CD4-positive, CD25-positive, alpha-beta regulatory T cell (primary cell): ENCODE measurements around the gene CRADD. TPM values are rescaled to one million over a fixed set of nuclear protein-coding genes. Genes with fewer than 3 reads are reported as not detected.
A peak's percentile ranks its signal among the peaks of the same experiment; 100 is the strongest.

Experiments
- ATAC-seq, 2 donors: fragments of 150-1000 bp; cut with Tn5 transposase; one replicate each; pipeline ENCODE4 v1.10.0; 2021; ENCODE audit warnings: low read depth in 2 of 2, moderate number of reproducible peaks in 2 of 2, moderate library complexity in 1 of 2
- DNase-seq, 3 donors: peaks; one replicate each; pipeline versions ENCODE4 v3.0.0 to v3.0.0-alpha.2; 2012 to 2022; ENCODE audit warnings: mixed read lengths in 1 of 3
- H3K27ac ChIP-seq: one replicate; pipeline ENCODE4 v1.7.0; 2013; ENCODE audit warnings: mild to moderate bottlenecking, low read length; ENCODE audit not compliant: insufficient read depth, poor library complexity, severe bottlenecking
- H3K27me3 ChIP-seq: one replicate; pipeline ENCODE4 v1.7.0; 2013; ENCODE audit warnings: low read length; ENCODE audit not compliant: control insufficient read depth, insufficient read depth
- H3K36me3 ChIP-seq: one replicate; pipeline ENCODE4 v1.7.0; 2013; ENCODE audit warnings: mild to moderate bottlenecking, low read length, moderate library complexity; ENCODE audit not compliant: control insufficient read depth, insufficient read depth
- H3K4me1 ChIP-seq: 2 replicates; pipeline ENCODE4 v1.7.0; 2013; ENCODE audit warnings: mild to moderate bottlenecking, low read length; ENCODE audit not compliant: insufficient read depth, control insufficient read depth, poor library complexity, severe bottlenecking
- H3K4me3 ChIP-seq: one replicate; pipeline ENCODE4 v1.7.0; 2013; ENCODE audit warnings: low read depth, mild to moderate bottlenecking, low read length, moderate library complexity
- H3K9me3 ChIP-seq, 2 experiments: 1 replicate in 1 of 2; 2 replicates in 1 of 2; pipeline ENCODE4 v1.7.0; 2013; ENCODE audit warnings: low read length in 2 of 2, mild to moderate bottlenecking in 1 of 2, moderate library complexity in 1 of 2; ENCODE audit not compliant: control insufficient read depth in 2 of 2
- H3K27ac Mint-ChIP-seq, 3 donors: one replicate each; pipeline ENCODE4 v1.8.0; 2020 to 2022; ENCODE audit warnings: mild to moderate bottlenecking in 3 of 3, mixed read lengths in 3 of 3, moderate library complexity in 2 of 3
- H3K27me3 Mint-ChIP-seq: one replicate; pipeline ENCODE4 v1.8.0; 2022; ENCODE audit warnings: mild to moderate bottlenecking, mixed read lengths
- H3K36me3 Mint-ChIP-seq: one replicate; pipeline ENCODE4 v1.8.0; 2020; ENCODE audit warnings: mixed read lengths
- H3K4me1 Mint-ChIP-seq, 4 donors: one replicate each; pipeline ENCODE4 v1.8.0; 2020 to 2022; ENCODE audit warnings: mixed read lengths in 4 of 4, mild to moderate bottlenecking in 1 of 4
- H3K4me3 Mint-ChIP-seq, 4 donors: one replicate each; pipeline ENCODE4 v1.8.0; 2020 to 2022; ENCODE audit warnings: mild to moderate bottlenecking in 4 of 4, mixed read lengths in 4 of 4, moderate library complexity in 3 of 4
- H3K9me3 Mint-ChIP-seq, 7 donors: one replicate each; pipeline ENCODE4 v1.8.0; 2020 to 2022; ENCODE audit warnings: mixed read lengths in 7 of 7, mild to moderate bottlenecking in 3 of 7, moderate library complexity in 2 of 7
- polyA plus RNA-seq, 4 donors: library from polyadenylated mRNA; unstranded; fragments of 300-500 nt; fragmentation: Illumina TruSeq; gene quantifications; one replicate each; pipeline ENCODE4 v1.2.3, GENCODE V29; 2021
- total RNA-seq: library from RNA; stranded (reverse); gene quantifications from one replicate; pipeline ENCODE4 v1.2.3, GENCODE V29; 2022

Gene CRADD
- total and polyA plus RNA-seq, 5 donors from 2014 or later: 10.1 to 24.2 (median 20.6) TPM

DNA sequence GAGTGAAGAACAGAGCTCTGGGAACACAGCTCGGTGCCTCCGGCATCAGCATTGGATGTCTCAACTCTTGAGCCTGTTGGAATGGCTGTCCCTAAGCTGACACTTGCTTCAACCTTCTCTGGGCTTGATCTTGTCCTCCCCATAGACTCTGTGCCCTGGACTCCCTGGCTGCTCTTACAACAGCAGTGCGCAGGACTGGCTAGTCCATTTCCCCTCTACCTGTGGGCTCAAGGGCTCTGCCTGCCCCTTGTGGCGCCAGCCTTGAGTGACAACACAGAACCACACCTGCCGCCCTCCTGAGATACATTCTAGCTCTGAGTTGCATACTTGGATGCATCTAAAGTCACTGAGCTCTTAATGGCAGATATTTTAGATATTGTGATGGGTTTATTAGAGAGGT lies 6.2 kb downstream of the CRADD start:
- Mint-ChIP-seq H3K4me1 (peaks cover 17 to 77% (median 34%) of the 10 kb centered on the region in 4 donors), H3K4me3 (peak overlapping the region in 2 of 4 donors; percentile 32 to 63), H3K36me3 (peaks cover 28% of the 10 kb centered on the region), H3K9me3 (no peaks in the 10 kb centered on the region), H3K27me3 (no peaks in the 10 kb centered on the region), H3K27ac (no peak overlapping the region)
- no peak for ATAC-seq
- no peak for DNase-seq
- Histone ChIP-seq H3K4me3 (no peak overlapping the region), H3K9me3 (no peaks in the 10 kb centered on the region), H3K36me3 (no peaks in the 10 kb centered on the region), H3K4me1 (peaks cover 15% of the 10 kb centered on the region), H3K27me3 (no peaks in the 10 kb centered on the region), H3K27ac (no peak overlapping the region)

DNA sequence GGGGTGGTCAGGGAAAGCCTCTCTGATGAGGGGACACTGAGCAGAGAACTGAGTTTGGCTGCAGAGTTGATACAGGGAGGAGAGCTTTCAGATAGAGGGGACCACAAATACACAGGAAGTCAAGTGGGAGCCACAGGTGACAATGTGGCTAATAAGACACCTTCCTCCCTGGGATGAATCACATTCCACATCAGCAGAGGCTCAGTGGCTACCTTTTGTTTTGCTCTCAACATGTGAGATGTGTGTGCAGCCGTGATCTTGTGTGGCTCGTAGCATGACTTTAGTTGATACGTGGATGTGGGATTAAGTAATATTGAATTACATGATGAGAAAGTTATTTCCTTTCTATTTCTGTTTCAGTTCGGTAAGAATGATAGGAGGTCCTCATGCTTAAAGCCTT lies 7.5 kb downstream of the CRADD start:
- DNase-seq (peak in 1 of 3 donors; percentile 24), ATAC-seq (peak in 1 of 2 donors; percentile 20)
- peaks cover 16% of the 10 kb centered on the region for H3K4me1 ChIP-seq
- no peak overlapping the region for H3K27ac ChIP-seq
- Mint-ChIP-seq H3K36me3 (peaks cover 28% of the 10 kb centered on the region), H3K4me1 (peaks cover 15 to 77% (median 38%) of the 10 kb centered on the region in 4 donors), H3K4me3 (peak overlapping the region in 1 of 4 donors; percentile 63), H3K27ac (peak overlapping the region in 1 of 3 donors; percentile 50), H3K9me3 (no peaks in the 10 kb centered on the region), H3K27me3 (no peaks in the 10 kb centered on the region)
- H3K36me3 ChIP-seq: no peaks in the 10 kb centered on the region
- no peak overlapping the region for H3K4me3 ChIP-seq
- no peaks in the 10 kb centered on the region for H3K27me3 ChIP-seq
- no peaks in the 10 kb centered on the region for H3K9me3 ChIP-seq

DNA sequence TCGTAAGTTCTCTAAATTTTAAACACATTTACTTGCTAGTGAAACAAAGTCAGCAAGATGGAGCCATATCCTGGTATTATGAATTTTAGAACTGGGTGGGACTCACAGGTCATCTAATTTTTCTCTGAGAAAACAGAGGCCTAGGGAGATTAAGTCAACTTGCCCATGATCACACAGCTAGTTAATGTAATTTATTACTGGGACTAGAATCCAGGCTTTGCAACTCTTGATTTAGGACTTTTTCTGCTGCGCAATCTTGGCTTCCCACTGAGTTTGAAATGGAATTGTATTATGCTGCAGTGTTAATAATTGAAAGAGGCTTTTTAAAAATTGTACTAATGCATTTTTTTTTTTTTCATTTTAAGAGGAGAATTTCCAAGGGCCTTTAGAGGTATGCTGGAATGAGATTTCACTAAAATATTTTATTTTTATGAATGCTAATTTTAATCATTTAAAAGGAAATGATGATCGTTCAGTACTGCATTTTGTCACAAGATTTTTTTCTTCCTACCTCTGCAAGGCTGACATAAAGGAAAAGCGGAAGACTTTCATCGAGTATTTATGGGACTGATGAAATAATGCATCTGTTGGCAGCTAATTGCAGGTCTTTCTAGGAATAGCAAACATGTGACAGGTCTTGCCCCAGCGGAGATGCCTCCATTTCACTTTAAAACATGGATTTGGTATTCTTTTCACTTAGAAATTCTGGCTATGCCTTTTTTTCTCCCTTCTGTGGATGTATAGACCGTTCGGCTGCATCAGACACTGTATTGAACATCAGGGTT lies 9.6 kb downstream of the CRADD start:
- Histone ChIP-seq H3K27ac (no peak overlapping the region), H3K4me1 (peaks cover 16% of the 10 kb centered on the region), H3K36me3 (no peaks in the 10 kb centered on the region), H3K27me3 (no peaks in the 10 kb centered on the region), H3K4me3 (no peak overlapping the region), H3K9me3 (no peaks in the 10 kb centered on the region)
- Mint-ChIP-seq H3K4me3 (no peak overlapping the region), H3K27me3 (no peaks in the 10 kb centered on the region), H3K27ac (peak overlapping the region in 1 of 3 donors; percentile 14), H3K36me3 (peaks cover 24% of the 10 kb centered on the region), H3K4me1 (peaks cover 12 to 66% (median 35%) of the 10 kb centered on the region in 4 donors), H3K9me3 (peaks cover 0 to 1% (median 0%) of the 10 kb centered on the region in 7 donors)
- DNase-seq: no peak
- no peak for ATAC-seq

DNA sequence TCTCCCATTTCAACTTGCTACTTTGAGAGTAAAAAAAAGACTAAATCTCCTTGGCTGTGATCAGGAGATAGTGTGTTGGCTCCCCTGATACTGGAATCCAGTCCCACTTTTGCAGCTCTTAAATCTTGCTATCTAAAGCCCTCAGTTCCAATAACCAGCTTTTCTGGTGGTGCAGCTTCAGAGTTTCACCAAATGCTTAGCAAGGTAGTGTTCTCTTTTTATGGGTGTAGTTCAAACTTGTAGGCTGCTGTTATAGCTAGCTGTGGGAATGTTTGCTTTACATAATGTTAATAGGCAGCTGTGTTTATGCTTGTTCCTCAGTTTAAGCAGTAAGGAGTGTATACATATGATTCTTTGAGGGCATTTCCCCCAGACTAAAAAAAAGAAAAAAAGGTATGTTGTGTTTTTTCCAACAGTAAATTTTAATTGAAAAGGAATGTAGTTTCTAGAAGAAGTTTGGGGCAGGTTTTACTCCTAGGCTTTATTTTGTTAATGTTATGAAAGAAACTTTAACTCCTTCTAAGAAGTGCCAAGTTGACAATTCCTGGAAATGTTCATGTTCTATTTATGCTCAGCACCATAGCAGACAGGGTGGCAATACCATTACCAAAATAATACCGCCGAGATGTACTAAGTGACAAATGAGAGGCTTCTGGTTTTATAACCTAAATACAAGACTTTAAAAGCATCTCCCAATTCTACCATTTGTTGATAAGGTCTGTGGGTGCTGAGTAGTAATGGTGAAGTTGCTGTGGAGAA lies 12.1 kb downstream of the CRADD start:
- Mint-ChIP-seq H3K27ac (peak overlapping the region; percentile 29 to 77 (median 37)), H3K9me3 (peaks cover 0 to 7% (median 1%) of the 10 kb centered on the region in 7 donors), H3K27me3 (no peaks in the 10 kb centered on the region), H3K36me3 (peaks cover 26% of the 10 kb centered on the region), H3K4me1 (peaks cover 5 to 43% (median 31%) of the 10 kb centered on the region in 4 donors), H3K4me3 (peak overlapping the region in 1 of 4 donors; percentile 18)
- ATAC-seq (peak; percentile 47 to 71), DNase-seq (peak in 1 of 3 donors; percentile 89)
- H3K4me1 ChIP-seq: peaks cover 16% of the 10 kb centered on the region
- no peak overlapping the region for H3K27ac ChIP-seq
- H3K27me3 ChIP-seq: no peaks in the 10 kb centered on the region
- H3K9me3 ChIP-seq: peaks cover 0 to 2% of the 10 kb centered on the region in 2 experiments
- no peaks in the 10 kb centered on the region for H3K36me3 ChIP-seq
- peak overlapping the region; percentile 1 for H3K4me3 ChIP-seq

DNA sequence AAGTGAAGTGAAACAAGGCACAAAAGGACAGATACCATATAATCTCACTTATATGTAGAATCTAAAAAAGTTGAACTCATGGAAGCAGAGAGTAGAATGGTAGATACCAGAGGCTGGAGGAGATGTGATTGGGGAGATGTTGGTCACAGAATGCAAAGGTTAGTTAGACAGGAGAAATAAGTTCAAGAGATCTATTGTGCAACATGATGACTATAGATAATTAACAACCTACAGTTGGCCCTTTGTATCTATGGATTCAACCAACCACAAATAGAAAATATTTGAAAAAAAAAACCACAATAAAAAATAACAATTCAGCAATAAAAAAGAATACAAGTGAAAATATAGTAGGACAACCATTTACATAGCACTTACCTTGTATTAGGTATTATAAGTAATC lies 19.3 kb downstream of the CRADD start:
- Mint-ChIP-seq H3K36me3 (peaks cover 14% of the 10 kb centered on the region), H3K27ac (no peak overlapping the region), H3K27me3 (no peaks in the 10 kb centered on the region), H3K4me1 (peaks cover 5 to 20% (median 14%) of the 10 kb centered on the region in 4 donors), H3K9me3 (peaks cover 0 to 7% (median 4%) of the 10 kb centered on the region in 7 donors), H3K4me3 (no peak overlapping the region)
- no peak for ATAC-seq
- H3K4me1 ChIP-seq: no peaks in the 10 kb centered on the region
- peaks cover 0 to 2% of the 10 kb centered on the region in 2 experiments for H3K9me3 ChIP-seq
- no peak overlapping the region for H3K27ac ChIP-seq
- H3K27me3 ChIP-seq: no peaks in the 10 kb centered on the region
- no peak for DNase-seq
- H3K4me3 ChIP-seq: no peak overlapping the region
- H3K36me3 ChIP-seq: no peaks in the 10 kb centered on the region

DNA sequence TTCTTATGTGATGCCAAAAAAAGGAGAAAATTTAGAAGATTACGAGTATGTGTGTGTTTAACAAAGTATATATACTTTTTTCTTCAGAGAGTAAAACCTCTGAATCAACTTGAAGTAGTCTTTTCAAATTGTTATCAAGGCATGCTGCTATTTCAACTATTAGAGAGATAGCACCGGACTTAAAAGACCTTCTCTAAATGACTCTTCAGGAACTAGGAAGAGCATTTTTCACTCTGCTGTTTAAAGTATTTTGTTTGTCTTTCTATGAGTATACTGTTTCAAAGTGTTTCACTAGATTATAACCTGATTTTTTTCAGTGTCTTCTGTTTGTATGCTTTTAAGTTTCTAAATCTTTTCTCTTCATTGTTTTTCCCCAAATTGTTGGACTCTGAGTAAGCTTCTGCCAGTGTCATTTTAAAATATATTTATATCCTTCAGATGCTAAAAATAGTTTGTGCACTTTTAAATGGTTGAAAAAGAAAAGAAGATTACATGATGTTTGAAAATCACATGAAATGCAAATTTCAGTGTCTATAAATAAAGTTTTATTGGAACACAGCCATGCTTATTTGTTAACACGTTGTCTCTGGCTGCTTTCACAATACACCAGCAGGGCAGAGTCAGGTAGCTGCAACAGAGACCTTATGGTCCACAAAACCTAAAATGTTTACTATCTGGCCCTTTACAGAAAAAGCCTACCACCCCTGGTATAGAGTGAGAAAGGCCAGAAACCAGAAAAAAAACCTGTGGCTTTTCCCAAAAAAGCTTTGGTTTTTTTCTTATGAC lies 21.3 kb downstream of the CRADD start:
- Mint-ChIP-seq H3K27ac (no peak overlapping the region), H3K9me3 (peaks cover 0 to 4% (median 0%) of the 10 kb centered on the region in 7 donors)

More for the DNA sequence above, 21.3 kb downstream of the CRADD start:
- Mint-ChIP-seq H3K4me3 (no peak overlapping the region), H3K4me1 (peaks cover 5 to 34% (median 15%) of the 10 kb centered on the region in 4 donors), H3K27me3 (no peaks in the 10 kb centered on the region), H3K36me3 (peaks cover 12% of the 10 kb centered on the region)
- H3K4me1 ChIP-seq: no peaks in the 10 kb centered on the region
- H3K4me3 ChIP-seq: no peak overlapping the region
- no peak overlapping the region for H3K27ac ChIP-seq
- no peaks in the 10 kb centered on the region for H3K36me3 ChIP-seq
- H3K9me3 ChIP-seq: no peaks in the 10 kb centered on the region
- no peaks in the 10 kb centered on the region for H3K27me3 ChIP-seq
- DNase-seq: no peak
- no peak for ATAC-seq
